Measurements from ENCODE around the gene CCP110. TPM values are rescaled to one million over a fixed set of nuclear protein-coding genes. Genes with fewer than 3 reads are reported as not detected.

The CCP110 gene
- polyA plus RNA-seq, 1 donor, result 19.3 TPM

DNA sequence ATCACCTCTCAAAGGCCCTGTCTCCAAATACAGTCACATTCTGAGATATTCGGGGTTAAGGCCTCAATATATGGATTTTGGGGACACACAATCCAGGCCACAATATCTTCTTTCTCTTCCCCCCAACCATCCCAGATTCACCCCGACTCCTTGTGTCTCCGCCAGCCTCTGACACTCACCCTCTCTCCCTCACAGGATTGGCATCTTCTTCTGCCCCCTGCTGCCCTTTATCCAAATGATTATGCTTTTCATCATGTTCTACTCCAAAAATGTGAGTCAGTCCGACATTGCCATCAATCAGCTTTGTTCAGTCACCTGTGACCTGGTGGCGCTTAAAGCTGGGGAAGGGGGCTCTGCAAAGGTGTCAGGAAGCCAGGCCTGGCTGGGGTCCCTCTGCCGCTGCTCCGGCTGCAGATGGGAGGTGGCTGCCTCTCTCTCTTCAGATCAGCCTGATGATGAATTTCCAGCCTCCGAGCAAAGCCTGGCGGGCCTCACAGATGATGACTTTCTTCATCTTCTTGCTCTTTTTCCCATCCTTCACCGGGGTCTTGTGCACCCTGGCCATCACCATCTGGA is 36.9 kb upstream of the CCP110 start:
- H3K27ac ChIP-seq (ENCODE audit: low read length), result no peak overlapping the region

GRCh38 chr16:19488213-19488640 is 35.5 kb upstream of the CCP110 start:
- H3K9me3 ChIP-seq (ENCODE audit: control insufficient read depth, low read depth, low read length), result no peaks in the 10 kb centered on the region
- H3K4me1 ChIP-seq (ENCODE audit: control insufficient read depth, insufficient read depth, low read length), result peaks cover 14% of the 10 kb centered on the region
- WGBS (ENCODE audit: insufficient coverage, low lambda C conversion rate), result no CpG with 5 or more reads among the region's 4 CpGs
- H3K27me3 ChIP-seq (ENCODE audit: control insufficient read depth, insufficient read depth, low read length), result no peaks in the 10 kb centered on the region
- H3K27ac ChIP-seq (ENCODE audit: low read length), result peak overlapping the region; percentile 81
- no peak overlapping the region for H3K4me3 ChIP-seq (ENCODE audit: low read length)
- peaks cover 41% of the 10 kb centered on the region for H3K36me3 ChIP-seq (ENCODE audit: control insufficient read depth, insufficient read depth, low read length)
- peak; percentile 85 to 95 for DNase-seq

More for the DNA sequence above, 36.9 kb upstream of the CCP110 start:
- DNase-seq, result no peak
- WGBS (ENCODE audit: insufficient coverage, low lambda C conversion rate), result 100% methylated on average over 3 of the region's 10 CpGs
- Histone ChIP-seq H3K4me1 (ENCODE audit: control insufficient read depth, insufficient read depth, low read length) (peaks cover 14% of the 10 kb centered on the region), H3K4me3 (ENCODE audit: low read length) (no peak overlapping the region), H3K9me3 (ENCODE audit: control insufficient read depth, low read depth, low read length) (no peaks in the 10 kb centered on the region), H3K27me3 (ENCODE audit: control insufficient read depth, insufficient read depth, low read length) (no peaks in the 10 kb centered on the region), H3K36me3 (ENCODE audit: control insufficient read depth, insufficient read depth, low read length) (peaks cover 44% of the 10 kb centered on the region)

- Histone ChIP-seq H3K36me3 (ENCODE audit: control insufficient read depth, insufficient read depth, low read length) (peaks cover 41% of the 10 kb centered on the region), H3K27ac (ENCODE audit: low read length) (no peak overlapping the region), H3K27me3 (ENCODE audit: control insufficient read depth, insufficient read depth, low read length) (no peaks in the 10 kb centered on the region), H3K4me3 (ENCODE audit: low read length) (no peak overlapping the region), H3K4me1 (ENCODE audit: control insufficient read depth, insufficient read depth, low read length) (peaks cover 14% of the 10 kb centered on the region), H3K9me3 (ENCODE audit: control insufficient read depth, low read depth, low read length) (no peaks in the 10 kb centered on the region)
- DNase-seq, result no peak
- WGBS (ENCODE audit: insufficient coverage, low lambda C conversion rate), result 94% methylated on average over 1 of the region's 1 CpG
Measured at GRCh38 chr16:19490619-19491018, 33.1 kb upstream of the CCP110 start.

GRCh38 chr16:19497176-19497575 is 26.6 kb upstream of the CCP110 start:
- peaks cover 67% of the 10 kb centered on the region for H3K36me3 ChIP-seq (ENCODE audit: control insufficient read depth, insufficient read depth, low read length)
- H3K9me3 ChIP-seq (ENCODE audit: control insufficient read depth, low read depth, low read length), result no peaks in the 10 kb centered on the region
- WGBS (ENCODE audit: insufficient coverage, low lambda C conversion rate), result 80% methylated on average over 1 of the region's 5 CpGs
- no peak for DNase-seq
- H3K4me1 ChIP-seq (ENCODE audit: control insufficient read depth, insufficient read depth, low read length), result no peaks in the 10 kb centered on the region
- no peak overlapping the region for H3K27ac ChIP-seq (ENCODE audit: low read length)
- no peak overlapping the region for H3K4me3 ChIP-seq (ENCODE audit: low read length)
- no peaks in the 10 kb centered on the region for H3K27me3 ChIP-seq (ENCODE audit: control insufficient read depth, insufficient read depth, low read length)

DNA sequence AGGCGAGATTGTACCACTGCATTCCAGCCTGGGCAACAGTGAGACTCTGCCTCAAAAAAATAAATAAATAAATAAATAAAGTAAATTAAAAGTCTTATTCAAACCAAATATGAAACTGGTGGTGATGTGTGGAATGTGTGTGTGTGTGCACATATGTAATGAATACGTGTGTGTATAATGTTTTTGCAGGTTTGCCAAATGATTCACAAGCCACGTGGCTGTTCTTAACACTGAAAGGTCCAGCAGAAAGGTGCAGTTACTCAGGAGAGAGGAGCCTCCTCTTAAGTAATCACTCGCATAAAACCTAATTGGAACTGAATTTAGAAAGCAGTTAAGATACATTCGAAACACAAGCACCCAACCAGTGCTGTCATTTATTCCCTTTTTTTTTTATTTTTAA is 24.7 kb upstream of the CCP110 start:
- no peak overlapping the region for H3K4me3 ChIP-seq (ENCODE audit: low read length)
- H3K27me3 ChIP-seq (ENCODE audit: control insufficient read depth, insufficient read depth, low read length), result no peaks in the 10 kb centered on the region
- WGBS (ENCODE audit: insufficient coverage, low lambda C conversion rate), result 80% methylated on average over 1 of the region's 5 CpGs
- peaks cover 81% of the 10 kb centered on the region for H3K36me3 ChIP-seq (ENCODE audit: control insufficient read depth, insufficient read depth, low read length)
- no peaks in the 10 kb centered on the region for H3K9me3 ChIP-seq (ENCODE audit: control insufficient read depth, low read depth, low read length)
- H3K27ac ChIP-seq (ENCODE audit: low read length), result no peak overlapping the region
- H3K4me1 ChIP-seq (ENCODE audit: control insufficient read depth, insufficient read depth, low read length), result no peaks in the 10 kb centered on the region
- DNase-seq, result no peak

DNA sequence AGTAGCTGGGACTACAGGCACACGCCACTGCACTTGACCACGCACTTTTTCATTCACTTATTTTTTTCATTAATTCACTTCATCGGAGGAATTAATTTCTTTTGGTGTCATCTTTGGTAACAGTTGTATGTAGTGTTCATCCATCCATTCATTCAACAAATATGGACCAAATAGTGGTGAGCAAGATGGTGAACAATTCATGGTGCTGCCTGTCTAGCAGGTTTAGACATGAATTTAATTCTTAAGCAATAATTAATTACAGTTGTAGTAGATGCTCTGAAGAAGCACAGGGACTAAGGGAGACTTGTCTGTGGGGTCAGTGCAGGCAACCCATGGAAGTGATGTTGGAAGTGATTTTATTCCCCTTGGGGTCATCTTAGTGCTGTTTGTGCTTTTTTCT is 24.3 kb upstream of the CCP110 start:
- Histone ChIP-seq H3K27me3 (ENCODE audit: control insufficient read depth, insufficient read depth, low read length) (no peaks in the 10 kb centered on the region), H3K36me3 (ENCODE audit: control insufficient read depth, insufficient read depth, low read length) (peaks cover 82% of the 10 kb centered on the region), H3K9me3 (ENCODE audit: control insufficient read depth, low read depth, low read length) (no peaks in the 10 kb centered on the region), H3K4me1 (ENCODE audit: control insufficient read depth, insufficient read depth, low read length) (no peaks in the 10 kb centered on the region), H3K27ac (ENCODE audit: low read length) (no peak overlapping the region), H3K4me3 (ENCODE audit: low read length) (no peak overlapping the region)
- no peak for DNase-seq
- no CpG with 5 or more reads among the region's 3 CpGs for WGBS (ENCODE audit: insufficient coverage, low lambda C conversion rate)

DNA sequence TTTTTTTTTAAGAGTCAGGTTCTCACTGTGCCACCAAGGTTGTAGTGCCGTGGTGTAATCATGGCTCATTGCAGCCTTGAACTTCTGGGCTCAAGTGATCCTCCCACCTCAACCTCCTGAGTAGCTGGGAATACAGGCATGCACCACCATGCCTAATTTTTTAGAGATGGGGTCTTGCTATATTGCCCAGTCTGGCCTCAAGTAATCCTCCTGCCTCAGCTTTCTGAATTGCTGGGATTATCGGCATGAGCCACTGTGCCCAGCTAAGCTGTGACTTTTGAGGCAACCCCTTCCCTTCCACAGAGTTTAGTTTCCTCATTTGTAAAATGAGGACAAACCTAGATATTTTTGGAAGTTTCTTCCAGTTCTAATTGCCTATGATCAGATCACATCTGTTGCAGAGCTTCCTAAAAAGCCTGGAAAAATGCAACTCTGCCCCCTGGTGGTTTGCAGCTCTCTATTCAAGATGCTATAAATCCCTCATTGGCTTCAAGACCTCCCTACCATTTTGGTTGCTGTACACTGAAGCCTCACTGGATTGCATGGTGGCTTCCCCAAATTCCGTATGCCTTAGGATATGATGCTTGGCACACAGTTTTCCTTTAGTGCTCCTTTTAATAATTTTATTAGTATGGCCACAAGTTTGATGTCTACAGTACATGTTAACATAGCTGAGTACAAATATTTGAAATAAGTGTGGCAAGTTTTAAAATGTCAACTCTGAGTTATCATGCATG is 21.2 kb upstream of the CCP110 start:
- Histone ChIP-seq H3K27me3 (ENCODE audit: control insufficient read depth, insufficient read depth, low read length) (no peaks in the 10 kb centered on the region), H3K4me1 (ENCODE audit: control insufficient read depth, insufficient read depth, low read length) (no peaks in the 10 kb centered on the region), H3K9me3 (ENCODE audit: control insufficient read depth, low read depth, low read length) (no peaks in the 10 kb centered on the region), H3K4me3 (ENCODE audit: low read length) (no peak overlapping the region), H3K36me3 (ENCODE audit: control insufficient read depth, insufficient read depth, low read length) (peaks cover 81% of the 10 kb centered on the region), H3K27ac (ENCODE audit: low read length) (no peak overlapping the region)
- DNase-seq, result peak; percentile 65 to 68
- whole genome bisulfite sequencing (ENCODE audit: insufficient coverage, low lambda C conversion rate), result no CpG with 5 or more reads among the region's 3 CpGs

GRCh38 chr16:19503461-19504075 is 20.2 kb upstream of the CCP110 start:
- H3K36me3 ChIP-seq (ENCODE audit: control insufficient read depth, insufficient read depth, low read length), result peaks cover 79% of the 10 kb centered on the region
- H3K4me3 ChIP-seq (ENCODE audit: low read length), result no peak overlapping the region
- no peaks in the 10 kb centered on the region for H3K4me1 ChIP-seq (ENCODE audit: control insufficient read depth, insufficient read depth, low read length)
- 100% methylated on average over 2 of the region's 5 CpGs for WGBS (ENCODE audit: insufficient coverage, low lambda C conversion rate)
- DNase-seq, result no peak
- H3K27ac ChIP-seq (ENCODE audit: low read length), result no peak overlapping the region
- H3K27me3 ChIP-seq (ENCODE audit: control insufficient read depth, insufficient read depth, low read length), result no peaks in the 10 kb centered on the region
- H3K9me3 ChIP-seq (ENCODE audit: control insufficient read depth, low read depth, low read length), result no peaks in the 10 kb centered on the region

DNA sequence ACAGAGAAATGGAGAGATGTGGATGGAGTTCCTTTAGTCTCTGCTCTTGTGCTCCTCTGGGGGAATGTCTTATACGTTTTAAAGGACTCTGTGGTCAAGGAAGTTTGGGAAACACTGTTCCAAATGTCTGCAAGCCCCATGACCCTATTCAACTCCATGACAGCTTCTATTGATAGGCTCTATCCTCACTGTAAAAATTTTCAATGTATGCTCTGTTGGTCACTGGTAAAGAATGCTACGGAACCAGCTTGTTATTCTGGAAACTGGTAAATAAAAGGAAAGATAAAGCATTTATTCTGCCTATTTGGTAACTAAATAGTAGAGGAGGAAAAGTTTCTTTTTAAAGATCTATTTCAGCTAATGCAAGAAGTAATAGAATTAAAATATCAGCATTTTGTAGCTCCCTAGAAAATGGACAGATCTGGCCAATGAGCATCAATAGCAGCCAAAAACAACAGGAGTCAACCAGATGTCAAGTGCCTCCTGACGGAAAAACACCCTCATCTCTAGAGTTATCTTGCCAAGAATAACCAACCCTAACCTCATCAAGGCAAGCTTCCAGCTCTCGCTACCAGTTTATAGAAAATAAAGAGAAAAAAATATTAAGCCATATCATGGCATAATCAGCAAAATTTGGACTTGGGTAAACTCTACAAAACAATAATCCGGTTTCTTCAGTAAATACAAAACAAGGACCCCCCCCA is 18.0 kb upstream of the CCP110 start:
- no peak overlapping the region for H3K27ac ChIP-seq (ENCODE audit: low read length)
- H3K4me1 ChIP-seq (ENCODE audit: control insufficient read depth, insufficient read depth, low read length), result no peaks in the 10 kb centered on the region
- WGBS (ENCODE audit: insufficient coverage, low lambda C conversion rate), result 100% methylated on average over 3 of the region's 5 CpGs

GRCh38 chr16:19506965-19507364 is 16.8 kb upstream of the CCP110 start:
- no peaks in the 10 kb centered on the region for H3K27me3 ChIP-seq (ENCODE audit: control insufficient read depth, insufficient read depth, low read length)
- DNase-seq, result no peak
- H3K4me1 ChIP-seq (ENCODE audit: control insufficient read depth, insufficient read depth, low read length), result no peaks in the 10 kb centered on the region
- peaks cover 59% of the 10 kb centered on the region for H3K36me3 ChIP-seq (ENCODE audit: control insufficient read depth, insufficient read depth, low read length)
- no peak overlapping the region for H3K4me3 ChIP-seq (ENCODE audit: low read length)
- no peaks in the 10 kb centered on the region for H3K9me3 ChIP-seq (ENCODE audit: control insufficient read depth, low read depth, low read length)
- no CpG with 5 or more reads among the region's 4 CpGs for WGBS (ENCODE audit: insufficient coverage, low lambda C conversion rate)
- H3K27ac ChIP-seq (ENCODE audit: low read length), result no peak overlapping the region

More for the DNA sequence above, 18.0 kb upstream of the CCP110 start:
- Histone ChIP-seq H3K4me3 (ENCODE audit: low read length) (no peak overlapping the region), H3K9me3 (ENCODE audit: control insufficient read depth, low read depth, low read length) (no peaks in the 10 kb centered on the region), H3K36me3 (ENCODE audit: control insufficient read depth, insufficient read depth, low read length) (peaks cover 71% of the 10 kb centered on the region), H3K27me3 (ENCODE audit: control insufficient read depth, insufficient read depth, low read length) (no peaks in the 10 kb centered on the region)
- no peak for DNase-seq
